Measurements from ENCODE around the gene FAM32A. TPM values are rescaled to one million over a fixed set of nuclear protein-coding genes. Genes with fewer than 3 reads are reported as not detected.

The FAM32A gene
- total and polyA plus RNA-seq, 9 donors = 37.9 to 68.6 (median 46.5) TPM

DNA sequence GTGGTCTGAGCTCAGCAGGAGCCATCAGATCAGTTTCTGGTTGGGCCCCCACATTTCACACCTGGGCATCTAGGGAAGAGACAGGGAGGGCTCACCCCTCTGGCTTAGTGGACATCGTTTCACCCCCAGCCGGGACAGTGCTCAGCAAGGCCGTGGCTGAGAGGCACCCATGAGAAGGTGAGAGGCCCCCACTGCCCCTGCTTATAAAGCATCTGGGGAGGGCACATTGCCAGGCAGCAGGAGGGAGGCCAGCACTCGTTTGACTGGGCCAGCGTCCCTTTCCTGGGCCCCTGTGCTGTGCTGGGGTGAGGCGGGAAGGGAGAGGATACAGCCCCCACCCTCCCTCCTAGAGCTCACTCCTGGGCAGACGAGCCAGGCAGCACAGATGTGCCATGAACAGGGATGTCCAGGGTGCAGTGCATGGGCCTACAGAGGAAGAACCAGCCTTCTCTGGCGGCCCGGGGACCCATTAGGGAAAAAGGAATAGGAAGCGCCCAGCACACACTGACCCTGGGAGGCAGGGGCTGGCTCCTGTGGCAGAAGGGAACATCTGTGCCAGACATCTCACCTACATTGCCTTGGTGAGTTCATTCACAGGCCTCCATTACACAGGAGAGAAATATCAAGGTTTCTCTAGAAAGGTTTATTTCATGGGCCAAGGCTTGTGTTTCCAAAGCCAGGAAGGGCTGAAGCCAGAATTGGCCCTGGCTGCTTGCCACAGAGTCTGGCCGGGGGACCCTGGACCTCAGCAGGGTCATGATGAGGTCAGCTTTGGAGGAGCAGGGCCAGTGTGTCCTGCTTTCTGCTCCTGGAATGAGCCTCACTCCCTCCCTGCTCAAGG, 20.2 kb downstream of the FAM32A start:
- no peak overlapping the region for H3K4me3 ChIP-seq
- TF ChIP-seq, protein P1, sequence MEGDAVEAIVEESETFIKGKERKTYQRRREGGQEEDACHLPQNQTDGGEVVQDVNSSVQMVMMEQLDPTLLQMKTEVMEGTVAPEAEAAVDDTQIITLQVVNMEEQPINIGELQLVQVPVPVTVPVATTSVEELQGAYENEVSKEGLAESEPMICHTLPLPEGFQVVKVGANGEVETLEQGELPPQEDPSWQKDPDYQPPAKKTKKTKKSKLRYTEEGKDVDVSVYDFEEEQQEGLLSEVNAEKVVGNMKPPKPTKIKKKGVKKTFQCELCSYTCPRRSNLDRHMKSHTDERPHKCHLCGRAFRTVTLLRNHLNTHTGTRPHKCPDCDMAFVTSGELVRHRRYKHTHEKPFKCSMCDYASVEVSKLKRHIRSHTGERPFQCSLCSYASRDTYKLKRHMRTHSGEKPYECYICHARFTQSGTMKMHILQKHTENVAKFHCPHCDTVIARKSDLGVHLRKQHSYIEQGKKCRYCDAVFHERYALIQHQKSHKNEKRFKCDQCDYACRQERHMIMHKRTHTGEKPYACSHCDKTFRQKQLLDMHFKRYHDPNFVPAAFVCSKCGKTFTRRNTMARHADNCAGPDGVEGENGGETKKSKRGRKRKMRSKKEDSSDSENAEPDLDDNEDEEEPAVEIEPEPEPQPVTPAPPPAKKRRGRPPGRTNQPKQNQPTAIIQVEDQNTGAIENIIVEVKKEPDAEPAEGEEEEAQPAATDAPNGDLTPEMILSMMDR (IDR thresholded peaks at IDR 0.05) = no peak
- no peak for TF ChIP-seq POLR2A (IDR thresholded peaks at IDR 0.05)
- TF ChIP-seq EP300 (IDR thresholded peaks at IDR 0.05) = no peak
- no peaks in the 10 kb centered on the region for H3K27me3 ChIP-seq
- H3K4me1 ChIP-seq (ENCODE audit: insufficient read depth) = peaks cover 2% of the 10 kb centered on the region
- intact Hi-C loops (cut with DNase I) = no loop called here
- peak in 3 of 5 donors; percentile 57 to 78 (median 69) for DNase-seq
- H3K36me3 ChIP-seq = no peaks in the 10 kb centered on the region
- H3K27ac ChIP-seq = peak overlapping the region in 1 of 2 donors; percentile 7
- no peaks in the 10 kb centered on the region for H3K9me3 ChIP-seq
- WGBS, 3 donors = 48 to 58% (median 52%) methylated on average over 10 to 11 of the region's 11 CpGs

DNA sequence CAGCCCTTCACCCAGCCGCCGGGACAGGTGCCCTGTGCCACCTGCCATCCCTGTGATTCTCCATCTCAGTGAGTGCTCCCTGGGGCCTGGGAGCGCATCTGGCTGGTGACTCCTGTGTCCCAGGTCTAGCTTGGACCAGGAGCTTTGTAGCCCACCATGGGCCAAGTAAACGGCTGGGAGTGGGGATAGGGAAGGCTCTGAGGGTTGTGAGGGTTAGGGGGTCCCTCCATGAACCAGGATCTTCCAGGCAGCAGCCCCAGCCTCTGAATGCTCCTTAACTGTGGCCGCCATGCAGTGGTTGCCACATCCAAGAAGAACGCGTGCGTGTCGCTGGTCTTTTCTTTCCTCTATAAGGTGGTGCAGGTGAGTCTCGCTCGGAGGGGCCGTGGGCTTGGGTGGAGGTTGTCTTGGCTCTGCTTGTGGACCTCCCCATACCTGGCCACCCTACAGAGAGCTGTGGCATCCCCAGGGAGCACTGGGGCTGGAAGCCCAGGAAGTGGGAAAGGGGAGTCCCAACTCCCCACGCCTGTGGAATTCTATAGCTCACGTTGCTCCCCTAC, 20.9 kb downstream of the FAM32A start:
- Histone ChIP-seq H3K4me1 (ENCODE audit: insufficient read depth) (peaks cover 2% of the 10 kb centered on the region), H3K27ac (no peak overlapping the region), H3K9me3 (peaks cover 0 to under 1% of the 10 kb centered on the region in 2 donors), H3K36me3 (no peaks in the 10 kb centered on the region), H3K27me3 (no peaks in the 10 kb centered on the region), H3K4me3 (no peak overlapping the region)
- TF ChIP-seq EP300 (IDR thresholded peaks at IDR 0.05) (no peak), POLR2A (IDR thresholded peaks at IDR 0.05) (no peak)
- TF ChIP-seq, protein P1 (IDR thresholded peaks at IDR 0.05) = no peak
- DNase-seq = no peak
- 83 to 85% (median 83%) methylated on average over 14 of the region's 14 CpGs for WGBS, 3 donors
- intact Hi-C loops (cut with DNase I) = no loop called here

DNA sequence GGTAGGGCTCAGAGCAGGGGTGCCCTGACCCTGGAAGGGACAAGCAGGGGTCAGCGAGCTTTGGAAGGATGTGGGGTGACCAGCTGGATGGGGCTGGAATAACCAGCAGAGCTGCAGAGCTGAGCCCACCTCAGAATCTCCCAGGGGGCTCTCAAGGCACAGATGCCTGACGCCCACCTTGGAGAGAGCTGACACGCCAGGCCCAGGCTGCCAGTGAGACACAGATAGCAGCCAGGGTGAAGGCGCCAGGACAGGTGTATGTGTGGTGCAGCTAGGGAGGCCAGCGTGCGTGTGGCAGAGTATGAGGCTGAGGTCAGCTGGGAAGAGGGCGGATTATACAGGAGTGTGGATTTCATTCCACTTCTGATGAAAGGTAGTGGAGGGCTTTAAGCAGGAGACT, 21.4 kb downstream of the FAM32A start:
- Histone ChIP-seq H3K27me3 (no peaks in the 10 kb centered on the region), H3K36me3 (no peaks in the 10 kb centered on the region), H3K27ac (no peak overlapping the region), H3K4me3 (no peak overlapping the region), H3K4me1 (ENCODE audit: insufficient read depth) (peaks cover 2% of the 10 kb centered on the region), H3K9me3 (peaks cover 0 to 4% of the 10 kb centered on the region in 2 donors)
- 92 to 96% (median 95%) methylated on average over 7 of the region's 7 CpGs for WGBS, 3 donors
- TF ChIP-seq, protein P1 (IDR thresholded peaks at IDR 0.05) = no peak
- no peak for TF ChIP-seq POLR2A (IDR thresholded peaks at IDR 0.05)
- no peak for TF ChIP-seq EP300 (IDR thresholded peaks at IDR 0.05)
- intact Hi-C loops (cut with DNase I) = no loop called here
- DNase-seq = no peak

DNA sequence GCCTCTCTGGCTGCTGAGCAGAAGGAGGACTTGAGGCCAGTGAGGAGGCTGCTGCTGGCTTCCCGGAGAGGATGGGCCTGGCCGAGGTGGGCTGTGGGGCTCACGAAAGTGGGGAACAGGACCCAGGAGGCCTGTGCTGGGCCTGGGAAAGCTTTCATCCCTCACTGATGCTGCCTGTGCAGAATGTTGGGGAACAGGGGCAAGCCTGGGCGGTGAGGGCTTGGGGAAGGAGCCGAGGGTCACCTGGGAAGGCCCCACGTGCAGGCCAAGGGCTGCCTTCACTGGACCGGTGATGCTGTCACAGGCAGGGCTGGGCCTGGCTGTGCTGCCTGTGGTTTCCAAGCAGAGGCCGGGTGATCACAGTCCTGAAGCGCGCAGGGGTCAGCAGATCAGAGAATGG, 21.9 kb downstream of the FAM32A start:
- peaks cover 0 to 4% of the 10 kb centered on the region in 2 donors for H3K9me3 ChIP-seq
- 82 to 91% (median 87%) methylated on average over 10 of the region's 10 CpGs for WGBS, 3 donors
- H3K4me3 ChIP-seq = no peak overlapping the region
- DNase-seq = no peak
- TF ChIP-seq, protein P1 (IDR thresholded peaks at IDR 0.05) = no peak
- no peak for TF ChIP-seq POLR2A (IDR thresholded peaks at IDR 0.05)
- no peak for TF ChIP-seq EP300 (IDR thresholded peaks at IDR 0.05)
- intact Hi-C loops (cut with DNase I) = no loop called here
- no peak overlapping the region for H3K27ac ChIP-seq
- H3K36me3 ChIP-seq = no peaks in the 10 kb centered on the region
- peaks cover 2% of the 10 kb centered on the region for H3K4me1 ChIP-seq (ENCODE audit: insufficient read depth)
- no peaks in the 10 kb centered on the region for H3K27me3 ChIP-seq

All from ovary (tissue), 9 donors.